Keratinocyte (primary cell): ENCODE results near the gene SLFN11. TPM values are rescaled to one million over a fixed set of nuclear protein-coding genes. Genes with fewer than 3 reads are reported as not detected.

Experiments
- DNase-seq: peaks from one replicate; pipeline ENCODE4 v3.0.0-alpha.2; 2011; ENCODE audit warnings: low read depth, missing footprints, low spot score
- FAIRE-seq: peaks from 2 replicates; lab custom pipeline; 2011; peaks lifted over from hg19 to GRCh38; lab: Jason Lieb, UNC
- H2AFZ ChIP-seq: 2 replicates; pipeline ENCODE4 v1.6.0; 2012; ENCODE audit warnings: low read length, control low read depth, inconsistent platforms; ENCODE audit not compliant: control insufficient read depth
- H3K27ac ChIP-seq: 2 replicates; pipeline ENCODE4 v1.5.1; 2011; ENCODE audit warnings: low read length; ENCODE audit not compliant: control insufficient read depth, insufficient read depth
- H3K27me3 ChIP-seq: 3 replicates; pipeline ENCODE4 v1.6.0; 2011; ENCODE audit warnings: low read length; ENCODE audit not compliant: control insufficient read depth, insufficient read depth; ENCODE audit errors: extremely low read depth
- H3K36me3 ChIP-seq, 2 experiments: 2 replicates in 1 of 2; 3 replicates in 1 of 2; pipeline ENCODE4 v1.5.1; 2011; ENCODE audit warnings: low read length in 2 of 2, mild to moderate bottlenecking in 1 of 2; ENCODE audit not compliant: control insufficient read depth in 2 of 2, insufficient read depth in 2 of 2; ENCODE audit errors: extremely low read depth in 1 of 2
- H3K4me1 ChIP-seq: 3 replicates; pipeline ENCODE4 v1.5.1; 2011; ENCODE audit warnings: low read length; ENCODE audit not compliant: control insufficient read depth, insufficient read depth; ENCODE audit errors: extremely low read depth
- H3K4me2 ChIP-seq: 3 replicates; pipeline ENCODE4 v1.6.0; 2011; ENCODE audit warnings: low read depth, low read length; ENCODE audit not compliant: control insufficient read depth, insufficient read depth; ENCODE audit errors: extremely low read depth
- H3K4me3 ChIP-seq, 3 experiments: fragments of 200-600 bp in 1 of 3; sonication (generic) in 1 of 3; 2 replicates in 2 of 3; 3 replicates in 1 of 3; pipeline ENCODE4 v1.5.1; 2011 to 2016; ENCODE audit warnings: low read length in 3 of 3, mild to moderate bottlenecking in 3 of 3, control low read depth in 2 of 3, inconsistent platforms in 1 of 3, low read depth in 1 of 3, mixed read lengths in 1 of 3, mixed run types in 1 of 3, moderate library complexity in 1 of 3; ENCODE audit not compliant: control insufficient read depth in 2 of 3, insufficient read depth in 2 of 3; ENCODE audit errors: extremely low read depth in 1 of 3
- H3K79me2 ChIP-seq: 2 replicates; pipeline ENCODE4 v1.6.0; 2012; ENCODE audit warnings: low read length; ENCODE audit not compliant: control insufficient read depth, insufficient read depth
- H3K9ac ChIP-seq: 3 replicates; pipeline ENCODE4 v1.6.0; 2011; ENCODE audit warnings: low read length; ENCODE audit not compliant: control insufficient read depth, insufficient read depth; ENCODE audit errors: extremely low read depth
- H3K9me1 ChIP-seq: 3 replicates; pipeline ENCODE4 v1.6.0; 2011; ENCODE audit warnings: low read length; ENCODE audit not compliant: control insufficient read depth, insufficient read depth; ENCODE audit errors: extremely low read depth
- H3K9me3 ChIP-seq: 2 replicates; pipeline ENCODE4 v1.5.1; 2012; ENCODE audit warnings: low read depth, low read length; ENCODE audit not compliant: control insufficient read depth
- H4K20me1 ChIP-seq: 3 replicates; pipeline ENCODE4 v1.6.0; 2011; ENCODE audit warnings: low read length; ENCODE audit not compliant: control insufficient read depth, insufficient read depth; ENCODE audit errors: extremely low read depth
- CTCF ChIP-seq, 3 experiments: IDR thresholded peaks in 1 of 3; conservative IDR thresholded peaks in 1 of 3; optimal IDR thresholded peaks in 1 of 3; 2 replicates in 2 of 3; 3 replicates in 1 of 3; pipeline versions ENCODE3 to v1.5.1; 2011; ENCODE audit warnings: low read length in 3 of 3, mild to moderate bottlenecking in 3 of 3, moderate library complexity in 2 of 3, control low read depth in 1 of 3, inconsistent platforms in 1 of 3; ENCODE audit not compliant: insufficient read depth in 2 of 3; ENCODE audit errors: extremely low read depth in 1 of 3
- EZH2 ChIP-seq: IDR thresholded peaks from one replicate; pipeline ENCODE4 v1.6.1; 2012; ENCODE audit warnings: inconsistent platforms, mild to moderate bottlenecking, low read length, moderate library complexity
- dilution Hi-C: fragments of 300-500 bp; cut with MboI; formaldehyde crosslinking; loops from one replicate; pipeline ENCODE4 v1.7.0; 2020; ENCODE audit warnings: low sequenced_read_pairs; ENCODE audit not compliant: extremely low pct_ligation_motif_present
- polyA plus RNA-seq, 5 experiments: library from polyadenylated mRNA; depleted of rRNA in 3 of 5; stranded (reverse) in 3 of 5; stranded (forward) in 1 of 5; unstranded in 1 of 5; fragments of >200 nt; gene quantifications; 1 replicate in 1 of 5; 2 replicates in 3 of 5; 3 replicates in 1 of 5; pipeline versions ENCODE4 v1.2.1 to v1.2.3, GENCODE V29; 2011 to 2012; ENCODE audit warnings: missing spikeins in 2 of 5, low read depth in 1 of 5, low replicate concordance in 1 of 5

SLFN11 gene
- polyA plus RNA-seq, 1 donor (not counting 4 experiments of a cell fraction or from before 2014, with no cell fraction given), result 3.5 TPM

GRCh38 chr17:35390156-35390555 is 16.7 kb upstream of the SLFN11 start:
- no peaks in the 10 kb centered on the region for H3K79me2 ChIP-seq
- H3K4me3 ChIP-seq, result no peak overlapping the region
- H3K9me3 ChIP-seq, result no peaks in the 10 kb centered on the region
- no peak overlapping the region for H3K27ac ChIP-seq
- H3K27me3 ChIP-seq, result no peaks in the 10 kb centered on the region
- TF ChIP-seq CTCF (optimal IDR thresholded peaks at IDR 0.05 in 1 of 3, IDR thresholded peaks at IDR 0.05 in 1 of 3, conservative IDR thresholded peaks at IDR 0.05 in 1 of 3; ENCODE audit: extremely low read depth in 1 of 3, insufficient read depth in 2 of 3, low read length in 3 of 3), result no peak
- no peaks in the 10 kb centered on the region for H3K36me3 ChIP-seq
- H3K4me2 ChIP-seq, result no peak overlapping the region
- dilution Hi-C loops, result no loop called here
- DNase-seq, result no peak
- H3K4me1 ChIP-seq, result no peaks in the 10 kb centered on the region
- FAIRE-seq, result no peak
- H3K9me1 ChIP-seq, result no peaks in the 10 kb centered on the region
- no peak overlapping the region for H2AFZ ChIP-seq
- H3K9ac ChIP-seq, result no peak overlapping the region
- H4K20me1 ChIP-seq, result no peaks in the 10 kb centered on the region

GRCh38 chr17:35387496-35387895 is 14.1 kb upstream of the SLFN11 start:
- dilution Hi-C loops, result no loop called here
- no peaks in the 10 kb centered on the region for H4K20me1 ChIP-seq

GRCh38 chr17:35377706-35378105 is 4.3 kb upstream of the SLFN11 start:
- no peak overlapping the region for H3K9ac ChIP-seq
- H3K27me3 ChIP-seq, result peaks cover 19% of the 10 kb centered on the region
- no peak for TF ChIP-seq EZH2
- no peak for TF ChIP-seq CTCF (optimal IDR thresholded peaks at IDR 0.05 in 1 of 3, IDR thresholded peaks at IDR 0.05 in 1 of 3, conservative IDR thresholded peaks at IDR 0.05 in 1 of 3; ENCODE audit: extremely low read depth in 1 of 3, insufficient read depth in 2 of 3, low read length in 3 of 3)
- H3K9me1 ChIP-seq, result no peaks in the 10 kb centered on the region
- dilution Hi-C loops, result no loop called here
- H2AFZ ChIP-seq, result no peak overlapping the region
- no peaks in the 10 kb centered on the region for H4K20me1 ChIP-seq
- H3K27ac ChIP-seq, result no peak overlapping the region
- peaks cover 3% of the 10 kb centered on the region for H3K4me1 ChIP-seq
- H3K4me2 ChIP-seq, result no peak overlapping the region
- no peaks in the 10 kb centered on the region for H3K9me3 ChIP-seq
- H3K36me3 ChIP-seq, result no peaks in the 10 kb centered on the region
- no peak for FAIRE-seq
- DNase-seq, result no peak
- no peaks in the 10 kb centered on the region for H3K79me2 ChIP-seq
- no peak overlapping the region for H3K4me3 ChIP-seq

More at GRCh38 chr17:35387496-35387895, 14.1 kb upstream of the SLFN11 start:
- Histone ChIP-seq H2AFZ (no peak overlapping the region), H3K4me3 (no peak overlapping the region), H3K36me3 (no peaks in the 10 kb centered on the region), H3K27ac (no peak overlapping the region), H3K79me2 (no peaks in the 10 kb centered on the region), H3K9me1 (no peaks in the 10 kb centered on the region), H3K27me3 (no peaks in the 10 kb centered on the region), H3K4me1 (no peaks in the 10 kb centered on the region), H3K4me2 (no peak overlapping the region), H3K9ac (no peak overlapping the region), H3K9me3 (no peaks in the 10 kb centered on the region)
- no peak for TF ChIP-seq EZH2
- FAIRE-seq, result no peak
- DNase-seq, result no peak
